CD4-positive, alpha-beta T cell treated with Interleukin-17A for 1 hour (primary cell): ENCODE results near the gene DHX36.
A peak's percentile ranks its signal among the peaks of the same experiment; 100 is the strongest.

Experiments
- DNase-seq: peaks from one replicate; pipeline ENCODE4 v3.0.0-alpha.2; 2020

DHX36 gene

GRCh38 chr3:154323891-154324738 is at the start of gene DHX36:
TSS of gene DHX36 (minus strand) at chr3:154324487. CDS start at chr3:154324416, 71 bp downstream.
- peak; percentile 93 for DNase-seq

- DNase-seq = no peak
Observed at GRCh38 chr3:154367221-154367620, 42.9 kb upstream of the DHX36 start.

- no peak for DNase-seq
Observed at GRCh38 chr3:154364849-154365248, 40.6 kb upstream of the DHX36 start.

GRCh38 chr3:154361099-154361498 is 36.8 kb upstream of the DHX36 start:
- DNase-seq = no peak

GRCh38 chr3:154356009-154356408 is 31.7 kb upstream of the DHX36 start:
- DNase-seq = no peak

- DNase-seq = no peak
Observed at GRCh38 chr3:154349223-154349622, 24.9 kb upstream of the DHX36 start.

- DNase-seq = no peak
Observed at GRCh38 chr3:154345422-154346122, 21.3 kb upstream of the DHX36 start.

GRCh38 chr3:154338570-154338969 is 14.3 kb upstream of the DHX36 start:
- no peak for DNase-seq

- no peak for DNase-seq
Observed at GRCh38 chr3:154338008-154338407, 13.7 kb upstream of the DHX36 start.

GRCh38 chr3:154334973-154335420 is 10.7 kb upstream of the DHX36 start:
- peak; percentile 52 for DNase-seq

- no peak for DNase-seq
Observed at GRCh38 chr3:154327871-154328270, 3.6 kb upstream of the DHX36 start.

GRCh38 chr3:154324919-154325318 is 632 bp upstream of the DHX36 start:
- DNase-seq = no peak

- no peak for DNase-seq
Observed at GRCh38 chr3:154316974-154317767, 7.1 kb downstream of the DHX36 start.

GRCh38 chr3:154314152-154314551 is 10.1 kb downstream of the DHX36 start:
- no peak for DNase-seq

GRCh38 chr3:154310840-154311239 is 13.4 kb downstream of the DHX36 start:
- no peak for DNase-seq

GRCh38 chr3:154307363-154307762 is 16.9 kb downstream of the DHX36 start:
- DNase-seq = no peak

GRCh38 chr3:154304936-154305335 is 19.4 kb downstream of the DHX36 start:
- DNase-seq = no peak

GRCh38 chr3:154304116-154304786 is 20.0 kb downstream of the DHX36 start:
- no peak for DNase-seq

- no peak for DNase-seq
Observed at GRCh38 chr3:154301561-154301960, 22.7 kb downstream of the DHX36 start.

- DNase-seq = no peak
Observed at GRCh38 chr3:154294016-154294415, 30.3 kb downstream of the DHX36 start.

GRCh38 chr3:154290187-154290586 is 34.1 kb downstream of the DHX36 start:
- DNase-seq = no peak

GRCh38 chr3:154285221-154285620 is 39.1 kb downstream of the DHX36 start:
- no peak for DNase-seq

GRCh38 chr3:154280161-154280560 is 44.1 kb downstream of the DHX36 start:
- no peak for DNase-seq
